Right renal cortex interstitium (tissue), 3 donors: ENCODE data around the gene SPATA31E1. TPM values are rescaled to one million over a fixed set of nuclear protein-coding genes. Genes with fewer than 3 reads are reported as not detected.

Experiments
- DNase-seq, 3 donors: peaks; one replicate each; pipeline ENCODE4 v3.0.0-alpha.2; 2013; ENCODE audit warnings: low read depth in 3 of 3, low spot score in 2 of 3
- polyA plus RNA-seq, 3 donors: library from polyadenylated mRNA; unstranded; fragments of 120-200 nt; gene quantifications; one replicate each; pipeline ENCODE4 v1.2.1, GENCODE V29; 2013; ENCODE audit not compliant: insufficient read length in 3 of 3

SPATA31E1 gene
- polyA plus RNA-seq, 3 donors: 0.03 TPM; not detected in 2

DNA sequence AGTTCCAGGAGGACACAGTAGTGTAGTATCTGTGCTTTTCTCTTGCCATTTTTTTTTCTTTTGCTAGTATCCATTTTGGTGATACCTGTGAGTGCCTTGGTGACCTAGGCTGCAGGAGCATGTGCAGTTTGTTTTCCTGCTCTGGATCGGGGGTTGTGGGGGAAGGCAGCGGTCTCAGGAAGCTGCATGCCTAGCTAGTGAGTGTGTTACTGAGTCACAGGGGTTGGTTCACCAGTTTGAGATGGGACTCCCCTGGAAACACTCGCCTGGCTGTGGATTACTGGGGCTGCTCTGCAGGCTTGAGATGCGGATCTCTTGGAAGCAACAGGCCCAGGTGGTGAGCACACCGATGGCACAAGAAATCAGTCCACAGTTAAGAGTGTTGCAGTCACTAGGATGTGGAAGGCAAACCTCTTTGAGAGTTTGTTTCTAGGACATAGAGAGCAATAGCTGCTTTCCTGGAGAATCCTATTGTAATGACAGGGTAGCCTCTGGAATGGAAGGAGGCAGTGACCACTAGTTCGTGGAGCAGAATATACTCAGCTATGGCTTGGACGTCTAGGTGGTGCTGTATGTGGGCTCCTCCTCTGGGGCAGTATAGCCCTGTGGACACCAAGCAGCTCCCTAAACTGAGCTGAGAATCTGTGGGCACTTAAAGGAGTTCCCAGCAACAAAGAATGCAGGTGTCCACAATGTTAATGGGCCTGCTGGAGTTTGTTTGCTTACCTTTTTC lies 20.0 kb upstream of the SPATA31E1 start:
- no peak for DNase-seq

DNA sequence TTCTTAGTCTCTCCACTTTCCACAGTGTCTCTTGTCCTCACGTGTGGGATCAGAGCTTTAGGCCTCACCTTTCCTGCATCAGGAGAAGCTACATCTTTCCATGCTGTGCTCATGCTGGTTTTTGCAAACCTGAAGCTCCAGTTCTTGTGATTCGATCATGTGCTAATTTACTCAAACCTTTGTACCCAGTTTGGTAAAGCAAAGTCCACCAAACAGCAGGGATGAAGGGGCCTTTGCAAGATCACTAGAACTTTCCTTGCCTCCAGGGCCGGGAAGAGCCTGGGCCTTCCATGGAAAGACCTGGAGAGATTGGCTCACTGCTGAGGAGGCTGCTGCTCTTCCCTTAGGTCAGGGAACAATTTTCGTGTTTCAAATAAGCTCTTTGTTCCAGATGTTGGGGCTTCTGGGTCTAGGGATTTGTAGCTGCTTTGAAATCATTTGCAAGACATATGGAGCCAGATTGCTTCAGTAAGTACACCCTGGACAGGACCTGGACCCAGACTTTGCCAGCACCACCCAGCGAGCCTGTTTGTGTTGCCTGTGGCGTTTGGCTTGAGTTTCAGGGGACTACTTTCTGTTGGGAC lies 18.7 kb upstream of the SPATA31E1 start:
- no peak for DNase-seq

DNA sequence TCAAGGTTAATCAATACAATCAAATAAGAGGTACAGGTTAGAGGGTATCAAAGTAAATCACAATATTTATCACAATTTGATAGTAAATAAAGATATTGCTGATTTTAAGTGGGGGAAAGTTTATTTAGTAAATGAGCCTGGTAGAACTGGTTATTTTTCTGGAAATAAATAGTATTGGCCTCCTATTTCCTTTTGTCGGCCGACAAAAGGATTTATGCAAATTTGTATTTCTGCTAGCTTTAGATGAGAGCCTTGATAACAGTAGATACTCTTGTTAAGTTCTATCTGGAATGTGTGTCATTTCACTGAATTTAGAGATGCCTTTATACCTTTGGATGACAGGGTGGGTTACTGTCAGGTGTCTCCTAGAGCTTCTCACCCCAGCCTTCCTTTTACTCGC lies 17.8 kb upstream of the SPATA31E1 start:
- DNase-seq: no peak

DNA sequence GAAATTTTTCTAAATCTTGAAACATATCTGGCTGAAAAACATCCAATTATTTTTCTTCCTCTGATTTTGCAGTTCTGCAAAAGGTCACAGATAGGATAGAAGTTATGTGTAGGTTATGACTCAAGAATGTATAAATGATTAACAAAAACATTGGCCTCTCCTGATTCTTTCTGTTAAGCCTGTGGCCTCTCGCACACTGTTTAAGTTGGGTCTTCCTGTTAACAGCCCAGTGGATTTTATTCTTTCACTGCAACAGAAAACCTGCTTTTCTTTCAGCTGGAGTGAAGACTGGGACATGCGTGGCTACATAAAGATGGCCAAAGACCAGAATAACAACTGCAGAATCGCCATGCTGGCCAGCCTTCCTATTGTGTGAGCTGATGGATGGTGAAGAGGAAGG lies 17.1 kb upstream of the SPATA31E1 start:
- no peak for DNase-seq

DNA sequence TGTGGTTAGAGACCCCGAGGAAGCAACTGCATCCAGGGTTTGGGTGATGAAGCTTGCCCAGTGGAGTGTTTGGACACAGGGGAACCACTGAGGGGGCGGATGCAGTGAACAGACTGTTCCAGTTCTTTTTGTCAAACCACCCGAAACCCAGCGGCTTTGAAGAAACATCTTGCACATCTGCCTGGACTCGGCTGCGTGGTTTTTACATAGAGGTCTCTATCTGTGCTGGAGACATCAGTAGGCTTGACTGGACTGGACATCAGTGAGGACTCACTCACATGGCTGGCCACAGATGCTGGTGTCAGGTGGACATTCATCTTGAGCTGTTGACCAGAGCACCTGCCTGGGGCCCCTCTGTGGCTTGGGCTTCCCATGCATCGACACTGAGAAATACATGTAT lies 15.3 kb upstream of the SPATA31E1 start:
- DNase-seq: no peak

DNA sequence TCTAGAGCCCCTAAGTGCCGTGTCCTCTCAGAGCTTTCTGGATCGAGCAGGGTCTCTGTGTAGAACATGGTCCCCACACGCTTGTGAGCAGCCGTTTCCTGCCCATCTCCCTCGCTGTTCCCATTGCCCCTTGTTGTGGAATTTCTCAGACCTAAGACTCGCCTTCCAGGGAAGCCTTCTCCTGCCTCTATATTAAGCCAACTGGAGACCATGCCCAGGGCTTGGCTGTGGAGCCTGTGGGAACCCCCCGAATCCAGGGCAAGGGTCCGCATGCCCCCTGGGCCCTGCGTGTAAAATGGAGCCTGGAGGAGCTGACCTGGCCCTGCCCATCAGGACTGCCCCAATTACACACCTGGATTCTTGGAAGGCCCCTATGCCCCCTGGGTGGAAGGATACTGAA lies 14.5 kb upstream of the SPATA31E1 start:
- DNase-seq: no peak

DNA sequence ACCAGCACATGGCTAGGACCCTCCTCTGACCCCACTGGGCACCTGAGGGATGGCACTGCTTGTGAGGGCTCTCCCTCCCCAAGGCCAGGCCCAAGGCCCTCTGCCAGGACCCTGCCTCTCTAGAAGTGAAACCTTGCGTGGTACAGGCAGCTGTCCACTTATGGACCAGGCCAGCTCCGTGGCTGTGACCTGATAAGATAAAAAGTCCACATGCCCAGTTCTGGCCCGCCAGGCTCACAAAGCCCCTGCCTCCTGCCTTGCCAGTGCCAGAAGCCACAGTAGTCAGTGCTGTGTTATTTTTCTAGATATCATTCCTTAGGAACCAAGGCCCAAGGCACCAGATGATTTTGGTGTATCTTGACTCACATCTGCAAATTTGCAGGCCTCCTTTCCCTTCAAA lies 14.0 kb upstream of the SPATA31E1 start:
- DNase-seq: no peak

DNA sequence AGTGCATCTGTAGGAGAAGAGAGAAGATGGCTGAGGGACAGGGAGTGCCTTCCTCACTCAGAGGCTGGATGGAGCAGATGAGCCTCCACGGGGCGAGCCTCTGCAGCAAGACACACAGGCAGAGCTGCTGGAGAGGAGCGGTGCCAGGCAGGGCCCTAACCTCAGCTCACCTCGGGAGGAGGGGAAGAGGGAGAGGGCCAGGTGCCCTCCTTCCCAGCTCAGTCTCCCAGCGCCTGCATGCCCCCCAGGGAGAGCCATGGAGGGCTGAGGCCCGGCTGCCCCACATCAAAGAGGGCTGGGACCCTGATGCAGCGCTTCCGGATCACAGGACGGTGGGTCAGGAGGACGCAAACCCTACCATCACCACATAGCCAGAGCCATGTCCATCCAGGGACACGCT lies 13.6 kb upstream of the SPATA31E1 start:
- no peak for DNase-seq

DNA sequence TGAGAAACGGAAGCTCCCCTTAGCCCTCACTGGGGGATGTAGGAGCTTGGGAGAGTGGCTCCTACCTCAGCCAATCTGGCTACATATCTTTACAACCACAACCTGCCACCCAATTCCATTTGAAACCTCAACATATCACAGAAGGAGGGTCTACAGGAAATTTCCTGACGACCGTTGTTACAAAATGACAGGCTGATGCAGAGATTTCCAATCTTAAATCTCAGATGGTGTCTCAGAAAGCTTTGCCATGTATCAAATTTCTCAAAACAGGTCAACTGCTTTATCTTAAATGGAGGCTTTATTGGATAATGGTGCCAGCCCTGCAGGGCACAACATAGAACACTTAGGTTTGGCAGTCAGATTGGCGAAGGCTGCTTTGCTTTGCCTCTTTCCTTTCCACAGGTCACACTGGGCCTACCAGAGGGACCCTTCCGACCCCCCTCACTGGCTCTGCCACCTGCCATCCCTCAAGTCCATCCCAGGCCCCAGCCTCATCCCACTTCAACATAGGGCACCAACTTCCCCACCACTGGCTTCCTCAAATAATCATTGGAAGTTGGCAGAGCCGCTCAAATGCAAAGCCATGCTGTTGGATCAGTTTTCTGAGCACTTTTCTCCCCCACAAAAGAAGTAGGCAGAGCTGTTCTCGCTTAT lies 11.1 kb upstream of the SPATA31E1 start:
- no peak for DNase-seq

DNA sequence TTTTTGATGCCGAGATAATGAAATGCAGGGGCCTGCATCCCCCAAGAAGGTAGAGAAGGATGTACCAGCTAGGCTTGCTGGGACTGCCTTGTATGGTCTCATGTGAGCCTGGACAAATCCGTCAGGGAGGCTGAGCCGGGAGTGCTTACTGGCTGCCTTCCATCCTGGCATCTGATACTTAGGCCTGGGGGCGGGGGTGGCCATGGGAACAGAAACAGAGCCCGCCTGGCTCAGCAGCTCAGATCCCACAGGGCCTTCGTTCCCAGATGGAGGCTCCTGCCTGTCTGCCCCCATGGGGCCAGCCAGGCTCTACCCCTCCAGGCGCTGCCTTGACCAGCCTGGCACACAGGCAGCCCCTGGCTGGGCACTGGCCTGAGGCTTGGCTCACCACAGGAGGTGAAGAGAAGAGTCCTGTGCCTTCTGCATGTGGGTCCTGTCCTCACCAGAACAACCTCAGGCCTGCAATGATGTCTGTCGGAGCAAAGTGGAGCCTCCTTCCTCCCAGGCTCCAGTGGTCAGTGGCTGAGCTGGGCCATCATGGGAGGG lies 10.5 kb upstream of the SPATA31E1 start:
- no peak for DNase-seq

DNA sequence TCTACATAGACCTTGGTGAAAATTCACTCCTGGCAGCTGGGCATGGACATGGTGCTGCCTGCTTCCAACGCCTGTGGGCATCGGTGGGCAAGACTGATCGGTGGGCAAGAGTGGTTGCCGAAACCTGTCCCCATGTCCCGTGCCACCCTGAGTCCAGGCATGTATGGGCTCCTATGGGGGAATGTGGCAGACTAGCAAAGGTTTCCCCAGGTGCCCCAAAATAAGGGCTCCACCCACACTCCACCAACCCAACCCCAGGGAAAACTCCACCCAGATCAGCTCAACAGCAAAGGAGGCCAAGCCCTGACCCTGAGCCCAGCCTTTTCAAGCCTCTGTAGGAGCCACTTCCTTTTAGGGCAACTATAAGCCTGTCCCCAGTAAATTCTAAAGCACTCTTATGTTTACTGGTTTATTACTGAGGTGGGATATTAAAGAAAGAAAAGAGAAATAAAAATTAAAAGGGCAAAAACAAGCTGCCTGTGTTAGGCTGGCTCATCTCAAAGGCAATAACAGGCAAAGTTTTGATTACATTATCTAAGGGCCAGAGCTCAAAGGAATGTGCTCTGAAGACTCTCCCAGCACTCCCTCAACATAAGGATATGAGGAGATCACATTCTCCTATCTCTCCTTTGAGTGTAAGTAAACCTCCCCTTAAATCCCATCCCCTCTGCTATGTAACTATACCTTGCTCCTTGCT lies 8.9 kb upstream of the SPATA31E1 start:
- no peak for DNase-seq

DNA sequence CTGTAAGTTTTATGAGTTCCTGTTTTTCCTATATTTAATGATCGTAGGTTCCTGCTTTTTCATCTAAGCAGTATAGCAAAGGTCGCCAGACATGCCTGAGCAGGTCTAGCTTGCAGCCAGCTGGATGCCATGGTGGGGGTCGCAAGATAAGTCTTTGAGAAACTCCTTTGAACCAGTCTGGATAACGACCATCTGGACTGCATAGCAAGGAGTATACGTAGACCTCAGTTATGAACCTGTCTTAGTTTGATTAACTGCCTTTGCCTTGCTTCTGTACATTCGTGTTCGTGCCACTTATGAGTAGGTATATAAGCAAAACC lies 8.4 kb upstream of the SPATA31E1 start:
- DNase-seq: no peak

DNA sequence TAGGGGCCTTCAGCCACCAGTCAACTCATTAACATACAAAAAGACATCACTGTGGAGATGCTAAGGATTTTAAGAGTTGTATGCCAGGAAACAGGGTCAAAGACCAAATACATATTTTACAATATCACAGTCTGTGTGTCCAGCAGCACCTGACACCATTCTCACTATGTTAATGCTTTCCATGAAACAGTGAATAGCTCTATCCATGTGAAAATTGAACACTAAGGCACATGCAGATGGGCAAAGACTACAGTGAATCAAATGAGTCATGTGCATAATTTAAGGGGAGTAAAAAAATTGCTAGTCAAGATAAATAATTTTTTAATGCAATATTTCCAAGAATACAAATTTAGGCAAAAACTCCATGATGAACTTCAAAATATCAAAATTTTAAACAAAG lies 7.6 kb upstream of the SPATA31E1 start:
- DNase-seq: no peak

DNA sequence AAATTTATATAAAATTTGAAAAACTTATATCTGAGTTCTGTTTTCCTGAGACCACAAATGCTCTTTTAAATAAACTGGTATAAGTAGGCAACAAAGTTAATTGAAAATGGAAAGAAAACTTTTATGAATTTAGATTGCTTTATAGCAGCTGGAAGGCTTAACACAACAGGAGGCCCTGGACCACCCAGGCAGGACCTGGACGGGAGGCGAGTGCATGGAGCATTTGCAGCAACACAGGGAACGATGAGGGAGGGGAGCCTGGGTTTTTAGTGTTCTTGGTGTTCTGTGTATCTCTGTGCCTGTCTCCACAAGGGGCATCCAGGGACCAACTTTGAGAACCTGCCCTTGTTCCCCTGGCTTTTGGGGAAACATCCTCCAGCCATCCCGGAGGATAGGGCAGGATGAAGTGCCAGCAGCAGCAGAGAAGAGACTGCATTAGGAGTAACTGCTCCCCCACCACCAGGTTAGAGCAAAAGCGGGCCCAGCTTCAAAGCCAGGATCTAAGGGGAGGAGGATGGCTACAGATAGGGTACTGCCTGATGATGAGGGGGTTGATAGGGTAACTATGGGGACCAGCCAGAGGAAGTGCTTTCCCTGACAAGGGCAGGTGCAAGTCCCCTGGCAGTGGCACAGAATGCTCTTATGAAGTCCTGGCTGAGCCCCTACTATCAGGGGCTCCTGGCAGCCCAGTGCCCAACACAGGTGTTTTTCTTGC lies 6.7 kb upstream of the SPATA31E1 start:
- DNase-seq: no peak

DNA sequence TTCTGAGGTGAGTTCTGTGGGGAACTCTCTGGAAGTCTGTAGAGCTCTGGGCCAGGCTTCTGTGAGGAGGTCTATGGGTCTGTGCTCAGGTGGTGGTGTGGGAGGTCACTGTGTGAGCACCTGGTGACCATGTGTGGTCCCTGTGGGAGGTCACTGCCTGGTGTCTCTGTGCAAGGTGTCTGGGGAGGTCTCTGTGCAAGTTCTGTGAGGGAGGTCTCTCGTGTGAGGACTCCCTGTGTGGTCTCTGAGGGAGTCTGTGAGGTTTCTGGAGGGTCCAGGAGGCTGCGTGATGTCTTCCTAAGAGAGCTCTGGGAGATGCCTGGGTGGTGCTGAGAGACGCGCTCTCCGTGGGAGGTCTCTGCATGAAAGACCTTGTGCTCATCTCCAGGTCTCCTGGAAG lies 6.0 kb upstream of the SPATA31E1 start:
- no peak for DNase-seq

DNA sequence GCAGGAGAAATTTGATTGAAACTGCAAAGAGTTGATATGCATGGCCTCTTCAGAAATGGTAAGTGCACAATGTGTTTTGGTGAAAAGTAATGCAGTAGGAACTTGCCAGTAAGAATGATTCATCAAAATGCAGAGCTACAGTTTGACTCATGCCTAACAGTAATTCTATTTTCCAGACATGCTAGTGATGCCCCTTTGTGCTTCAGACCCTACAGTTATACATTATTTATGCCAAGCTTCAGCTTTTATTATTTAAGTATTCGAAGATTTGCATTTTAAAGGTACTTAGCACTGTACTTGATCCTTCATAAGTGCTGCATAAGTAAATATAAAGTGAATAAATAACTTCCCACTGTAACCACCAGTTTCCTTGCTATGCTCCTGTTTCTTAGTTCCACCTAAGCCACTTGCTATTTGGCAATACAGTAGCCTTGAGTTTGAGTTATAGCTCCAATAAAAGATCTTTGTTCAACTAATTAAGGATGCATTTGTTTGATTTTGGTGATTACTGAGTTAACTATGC lies 3.6 kb upstream of the SPATA31E1 start:
- no peak for DNase-seq

DNA sequence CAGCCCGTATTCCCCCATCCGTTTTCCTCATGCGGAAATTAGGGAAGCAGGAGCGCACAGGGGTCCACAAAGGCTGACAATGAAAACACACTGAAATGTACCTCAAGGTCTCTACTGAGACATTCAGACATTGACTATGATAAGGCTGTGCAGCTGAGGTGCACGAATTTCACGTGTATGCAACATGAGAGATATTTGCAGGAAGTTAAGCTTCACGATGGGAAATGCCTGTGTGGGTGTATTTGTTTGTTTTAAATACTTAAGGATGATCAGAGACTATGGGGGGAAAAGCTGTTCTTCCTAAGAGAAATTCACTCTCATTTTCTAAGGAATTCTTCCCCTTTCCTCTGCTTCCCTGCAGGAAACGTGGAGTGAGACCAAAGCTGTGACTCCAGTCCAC lies 2.6 kb upstream of the SPATA31E1 start:
- no peak for DNase-seq

DNA sequence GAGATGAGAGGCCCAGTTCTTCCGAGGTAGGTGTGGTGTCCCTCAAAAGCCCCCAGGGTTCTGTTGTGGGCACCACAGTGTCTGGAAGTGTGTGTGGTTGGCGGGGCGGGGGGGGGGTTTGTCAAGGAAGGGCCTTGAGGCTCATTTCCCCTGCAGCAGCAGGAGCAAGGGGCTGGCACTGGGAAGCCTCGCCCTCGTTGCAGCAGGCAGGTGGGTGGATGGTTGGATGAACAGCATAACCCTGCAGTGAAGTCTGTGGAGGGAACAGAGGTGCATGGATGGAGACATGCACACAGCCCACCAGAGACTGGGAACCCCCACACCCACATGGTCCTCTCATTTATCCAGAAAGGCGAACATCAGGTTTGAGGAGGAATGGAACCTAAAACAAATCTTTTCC lies 2.0 kb upstream of the SPATA31E1 start:
- no peak for DNase-seq

DNA sequence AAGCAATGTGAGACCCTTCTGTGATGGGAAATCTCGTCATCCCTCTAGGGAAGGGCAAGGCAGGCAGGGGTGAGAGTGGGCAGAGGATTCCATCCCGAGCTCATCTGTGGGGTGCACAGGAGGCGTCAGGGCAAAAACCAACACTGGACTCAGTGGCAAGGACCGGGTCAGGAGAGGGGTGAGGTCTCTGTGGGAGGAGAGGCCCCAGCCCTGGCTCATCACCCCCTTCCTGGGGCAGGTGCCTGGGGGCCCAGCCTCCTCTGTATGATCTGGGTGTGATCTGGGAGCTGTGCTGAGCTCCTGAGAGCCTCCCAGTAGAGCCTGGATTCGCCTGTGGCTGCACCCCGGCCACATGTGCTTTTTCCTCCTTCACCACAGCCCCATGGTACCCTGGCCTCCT lies 597 bp downstream of the SPATA31E1 start:
- no peak for DNase-seq

DNA sequence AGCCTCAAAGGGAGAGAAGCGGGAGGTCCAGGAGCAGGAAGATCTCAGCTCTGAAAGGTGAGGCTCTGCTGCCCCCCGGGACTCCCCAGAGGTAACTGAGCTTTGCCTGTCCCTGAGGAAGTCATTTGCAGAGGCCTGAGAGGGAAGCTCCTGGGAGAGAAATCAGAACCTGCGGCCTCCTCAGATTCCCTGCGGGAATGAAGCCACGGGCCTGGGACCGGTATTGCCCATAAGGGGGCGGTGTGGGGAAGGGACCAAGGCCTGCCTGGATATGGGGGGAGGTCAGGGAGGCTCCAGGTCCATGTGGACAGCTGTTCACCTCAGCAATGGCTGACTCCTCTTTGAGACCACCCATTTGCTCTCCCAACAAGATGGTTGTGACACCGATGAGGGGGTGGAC lies 1.3 kb downstream of the SPATA31E1 start:
- DNase-seq: no peak
